ENCODE results near the gene CNTNAP2. TPM values are rescaled to one million over a fixed set of nuclear protein-coding genes. Genes with fewer than 3 reads are reported as not detected.

CNTNAP2 gene
- total and polyA plus RNA-seq, 7 donors = 0.60 to 2.4 (median 1.7) TPM

DNA sequence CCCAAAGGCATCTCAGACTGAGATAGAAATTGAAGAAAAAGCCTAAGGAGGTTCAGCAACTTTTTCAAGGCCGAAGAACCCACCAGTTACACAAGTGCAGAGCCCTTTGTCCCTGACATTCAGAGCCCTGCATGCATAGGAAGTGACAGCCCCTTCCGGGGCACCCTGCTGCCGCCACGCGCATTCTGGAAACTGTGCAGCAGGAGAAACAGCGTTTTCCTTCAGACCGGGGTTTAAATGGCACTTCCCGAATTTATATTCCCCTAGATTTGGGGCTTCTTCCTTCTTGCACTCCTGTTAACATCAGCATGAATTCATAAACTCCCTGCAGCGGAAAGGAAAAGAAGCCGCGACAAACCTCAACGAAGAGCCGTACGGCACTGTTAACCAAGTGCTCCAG is 2283.5 kb downstream of the CNTNAP2 start:
- Histone ChIP-seq H3K4me3 (no peak overlapping the region), H3K4me1 (no peaks in the 10 kb centered on the region), H3K9me3 (no peaks in the 10 kb centered on the region), H3K27ac (no peak overlapping the region), H3K36me3 (no peaks in the 10 kb centered on the region), H3K27me3 (peaks cover 0 to 20% (median 0%) of the 10 kb centered on the region in 3 donors)
- intact Hi-C loops (cut with DNase I) = no loop called here
- 85 to 92% methylated on average over 14 of the region's 14 CpGs for WGBS, 2 donors
- no peak for DNase-seq
- TF ChIP-seq CTCF (IDR thresholded peaks at IDR 0.05) (no peak), EP300 (IDR thresholded peaks at IDR 0.05) (no peak), POLR2A (IDR thresholded peaks at IDR 0.05) (no peak), POLR2AphosphoS5 (IDR thresholded peaks at IDR 0.05) (no peak)

DNA sequence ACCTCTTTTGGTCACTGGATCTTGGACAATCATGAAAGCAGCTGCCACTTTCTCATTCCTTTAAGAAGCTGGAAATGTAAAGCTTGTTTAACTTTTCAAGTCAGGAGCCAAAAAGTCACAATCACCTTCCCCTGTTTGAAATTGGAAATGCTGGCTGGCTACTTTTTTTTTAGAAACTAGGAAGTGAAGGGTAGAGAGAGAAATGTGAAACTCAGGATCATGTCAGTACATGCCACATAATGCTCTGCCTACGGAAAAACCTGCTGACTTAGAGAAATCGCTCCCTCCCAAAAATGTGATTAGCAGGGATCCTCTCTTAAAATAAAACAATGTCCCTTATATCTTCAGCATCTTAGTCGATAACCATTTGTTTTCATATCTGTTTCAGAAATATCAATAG is 2285.6 kb downstream of the CNTNAP2 start:
- intact Hi-C loops (cut with DNase I) = no loop called here
- TF ChIP-seq POLR2AphosphoS5 (IDR thresholded peaks at IDR 0.05) (no peak), POLR2A (IDR thresholded peaks at IDR 0.05) (no peak), CTCF (IDR thresholded peaks at IDR 0.05) (no peak), EP300 (IDR thresholded peaks at IDR 0.05) (no peak)
- H3K4me1 ChIP-seq = no peaks in the 10 kb centered on the region
- 86 to 89% methylated on average over 3 of the region's 3 CpGs for WGBS, 2 donors
- H3K9me3 ChIP-seq = no peaks in the 10 kb centered on the region
- no peak for DNase-seq
- peak overlapping the region in 1 of 4 donors; percentile 19 for H3K27ac ChIP-seq
- H3K36me3 ChIP-seq = no peaks in the 10 kb centered on the region
- no peak overlapping the region for H3K4me3 ChIP-seq
- H3K27me3 ChIP-seq = peaks cover 0 to 5% (median 0%) of the 10 kb centered on the region in 3 donors

DNA sequence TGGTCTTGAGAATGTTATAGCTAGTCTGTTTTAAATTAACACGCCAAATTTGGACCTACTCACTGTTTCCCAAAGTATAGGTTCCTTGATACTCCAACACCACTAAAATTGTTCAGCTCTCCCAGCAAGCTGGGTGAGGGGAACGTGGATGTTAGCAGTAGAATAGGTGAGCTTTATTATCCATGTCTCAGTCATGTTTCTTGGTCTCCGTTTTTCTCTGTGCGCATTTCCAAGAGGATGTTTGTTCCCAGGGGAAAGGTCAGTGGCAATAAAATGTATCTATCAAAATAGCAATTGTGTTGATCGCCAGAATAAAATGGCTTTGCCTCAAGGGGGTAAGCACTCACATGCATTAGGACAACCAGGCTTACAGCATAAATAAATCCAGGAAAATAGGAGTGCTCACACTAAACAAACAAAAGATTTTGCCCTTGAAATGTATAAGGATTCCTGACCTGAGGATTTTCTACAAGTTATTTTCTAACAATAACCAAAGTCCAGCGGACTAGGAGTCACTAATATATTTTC is 2286.9 kb downstream of the CNTNAP2 start:
- 36 to 60% methylated on average over 6 of the region's 6 CpGs for WGBS, 2 donors
- Histone ChIP-seq H3K4me1 (no peaks in the 10 kb centered on the region), H3K4me3 (no peak overlapping the region), H3K9me3 (no peaks in the 10 kb centered on the region), H3K27me3 (no peaks in the 10 kb centered on the region), H3K27ac (no peak overlapping the region), H3K36me3 (no peaks in the 10 kb centered on the region)
- TF ChIP-seq EP300 (IDR thresholded peaks at IDR 0.05) = no peak
- no peak for TF ChIP-seq CTCF (IDR thresholded peaks at IDR 0.05)
- no peak for TF ChIP-seq POLR2A (IDR thresholded peaks at IDR 0.05)
- no peak for TF ChIP-seq POLR2AphosphoS5 (IDR thresholded peaks at IDR 0.05)
- no peak for DNase-seq
- intact Hi-C loops (cut with DNase I) = no loop called here

GRCh38 chr7:148408307-148408706 is 2291.7 kb downstream of the CNTNAP2 start:
- H3K36me3 ChIP-seq = no peaks in the 10 kb centered on the region
- TF ChIP-seq POLR2AphosphoS5 (IDR thresholded peaks at IDR 0.05) (no peak), EP300 (IDR thresholded peaks at IDR 0.05) (no peak), CTCF (IDR thresholded peaks at IDR 0.05) (no peak), POLR2A (IDR thresholded peaks at IDR 0.05) (no peak)
- H3K9me3 ChIP-seq = no peaks in the 10 kb centered on the region
- no peaks in the 10 kb centered on the region for H3K4me1 ChIP-seq
- intact Hi-C loops (cut with DNase I) = no loop called here
- H3K4me3 ChIP-seq = no peak overlapping the region
- H3K27ac ChIP-seq = no peak overlapping the region
- no peak for DNase-seq
- WGBS, 2 donors = 90 to 93% methylated on average over 2 of the region's 2 CpGs
- H3K27me3 ChIP-seq = no peaks in the 10 kb centered on the region

GRCh38 chr7:148410905-148411304 is 2294.3 kb downstream of the CNTNAP2 start:
- H3K27ac ChIP-seq = no peak overlapping the region
- no peaks in the 10 kb centered on the region for H3K27me3 ChIP-seq
- intact Hi-C loops (cut with DNase I) = no loop called here
- H3K4me3 ChIP-seq = no peak overlapping the region
- H3K9me3 ChIP-seq = no peaks in the 10 kb centered on the region
- 82 to 87% methylated on average over 7 of the region's 7 CpGs for WGBS, 2 donors
- H3K36me3 ChIP-seq = no peaks in the 10 kb centered on the region
- DNase-seq = no peak
- H3K4me1 ChIP-seq = no peaks in the 10 kb centered on the region
- TF ChIP-seq CTCF (IDR thresholded peaks at IDR 0.05) (no peak), POLR2A (IDR thresholded peaks at IDR 0.05) (no peak), POLR2AphosphoS5 (IDR thresholded peaks at IDR 0.05) (no peak), EP300 (IDR thresholded peaks at IDR 0.05) (no peak)
